HepG2 (cell line): ENCODE measurements around the gene CAPS. TPM values are rescaled to one million over a fixed set of nuclear protein-coding genes. Genes with fewer than 3 reads are reported as not detected.
A peak's percentile ranks its signal among the peaks of the same experiment; 100 is the strongest.

Experiments used
- AFF4 ChIP-seq: sonication (generic); formaldehyde crosslinking; IDR thresholded peaks from 2 replicates; pipeline ENCODE4 v1.4.0; 2020; ENCODE audit warnings: missing genetic modification reagents
- ARNTL ChIP-seq: sonication (generic); formaldehyde crosslinking; IDR thresholded peaks from 2 replicates; pipeline ENCODE4 v1.4.0; 2020; ENCODE audit warnings: mild to moderate bottlenecking, missing genetic modification reagents
- CHD4 ChIP-seq: fragments of 200-600 bp; sonication (generic); IDR thresholded peaks from 2 replicates; pipeline ENCODE4 v1.7.0; 2017; ENCODE audit warnings: mild to moderate bottlenecking, low read length, borderline replicate concordance
- HDAC2 ChIP-seq: sonication (generic); formaldehyde crosslinking; IDR thresholded peaks from 2 replicates; pipeline ENCODE4 v1.4.0; 2020; ENCODE audit warnings: missing genetic modification reagents
- ISL2 ChIP-seq: sonication (generic); formaldehyde crosslinking; IDR thresholded peaks from 2 replicates; pipeline ENCODE4 v1.5.0; 2020; ENCODE audit warnings: missing genetic modification reagents
- NFE2L2 ChIP-seq: fragments of 150-350 bp; IDR thresholded peaks from 2 replicates; pipeline ENCODE4 v1.6.1; 2014; ENCODE audit warnings: low read length
- NPAS2 ChIP-seq: sonication (generic); formaldehyde crosslinking; IDR thresholded peaks from 2 replicates; pipeline ENCODE4 v1.8.0; 2022; ENCODE audit warnings: mild to moderate bottlenecking, missing genetic modification reagents, borderline replicate concordance
- REPIN1 ChIP-seq: sonication (generic); formaldehyde crosslinking; IDR thresholded peaks from 2 replicates; pipeline ENCODE4 v1.8.0; 2022; ENCODE audit warnings: missing genetic modification reagents, low read depth, mild to moderate bottlenecking, borderline replicate concordance
- SAFB2 ChIP-seq: sonication (generic); formaldehyde crosslinking; IDR thresholded peaks from 2 replicates; pipeline ENCODE4 v1.5.1; 2020; ENCODE audit warnings: missing genetic modification reagents, low read depth, mild to moderate bottlenecking, borderline replicate concordance
- ZBTB40 ChIP-seq, 2 experiments: fragments of 450-650 bp in 1 of 2; sonication (generic) in 1 of 2; formaldehyde crosslinking in 1 of 2; IDR thresholded peaks; 2 replicates each; pipeline versions ENCODE4 v1.6.1 to v1.8.0; 2016 to 2022; ENCODE audit warnings: antibody characterized with exemption in 1 of 2, mild to moderate bottlenecking in 1 of 2, missing genetic modification reagents in 1 of 2
- ZNF563 ChIP-seq: sonication (generic); formaldehyde crosslinking; IDR thresholded peaks from 2 replicates; pipeline ENCODE4 v1.8.0; 2022; ENCODE audit warnings: mild to moderate bottlenecking, moderate library complexity, missing genetic modification reagents
- polyA plus RNA-seq, 8 experiments: library from polyadenylated mRNA; depleted of rRNA in 3 of 8; stranded (reverse) in 7 of 8; unstranded in 1 of 8; fragments of >200 nt; fragmentation: Illumina TruSeq in 4 of 8; extraction: Trizol in 4 of 8; gene quantifications; 2 replicates each; pipeline versions ENCODE4 v1.2.1 to v1.2.3, GENCODE V29; 2011 to 2016; ENCODE audit warnings: low read depth in 4 of 8, missing spikeins in 1 of 8, mixed read lengths in 1 of 8; ENCODE audit not compliant: insufficient read depth in 1 of 8
- total RNA-seq, 5 experiments: library from RNA; depleted of rRNA; stranded (reverse); fragments of >200 nt; fragmentation: Illumina TruSeq; extraction: Trizol; gene quantifications; 2 replicates each; pipeline ENCODE4 v1.2.3, GENCODE V29; 2016; ENCODE audit warnings: low read depth in 1 of 5
- TF ChIP-seq, protein P1 (sequence below): sonication (generic); formaldehyde crosslinking; IDR thresholded peaks from 2 replicates; pipeline ENCODE4 v1.4.0; 2020; ENCODE audit warnings: missing genetic modification reagents

The CAPS gene
- total and polyA plus RNA-seq, 2 of the 13 experiments (the other 11 are each of a cell fraction or from before 2014, with no cell fraction given): 3.1 TPM

GRCh38 chr19:5903624-5904351 lies 10.3 kb upstream of the CAPS start, which contains the start of gene NDUFA11 (continued):
- TF ChIP-seq, protein P1, sequence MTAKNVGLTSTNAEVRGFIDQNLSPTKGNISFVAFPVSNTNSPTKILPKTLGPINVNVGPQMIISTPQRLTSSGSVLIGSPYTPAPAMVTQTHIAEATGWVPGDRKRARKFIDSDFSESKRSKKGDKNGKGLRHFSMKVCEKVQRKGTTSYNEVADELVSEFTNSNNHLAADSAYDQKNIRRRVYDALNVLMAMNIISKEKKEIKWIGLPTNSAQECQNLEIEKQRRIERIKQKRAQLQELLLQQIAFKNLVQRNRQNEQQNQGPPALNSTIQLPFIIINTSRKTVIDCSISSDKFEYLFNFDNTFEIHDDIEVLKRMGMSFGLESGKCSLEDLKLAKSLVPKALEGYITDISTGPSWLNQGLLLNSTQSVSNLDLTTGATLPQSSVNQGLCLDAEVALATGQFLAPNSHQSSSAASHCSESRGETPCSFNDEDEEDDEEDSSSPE (CRISPR knock-in tag): peak; percentile 86
- no peak; the same call in 1 of the 2 replicates for TF ChIP-seq SAFB2 (CRISPR knock-in tag)
- TF ChIP-seq NPAS2 (CRISPR knock-in tag): no peak
- peak; percentile 89; the same call in 1 of the 2 replicates for TF ChIP-seq ARNTL (CRISPR knock-in tag)
- peak; percentile 100 for TF ChIP-seq ZBTB40 (IDR thresholded peaks at IDR 0.05)
- TF ChIP-seq ZBTB40 (CRISPR knock-in tag; IDR thresholded peaks at IDR 0.05): peak; percentile 100
- TF ChIP-seq ZNF563 (CRISPR knock-in tag): peak; percentile 70; the same call in 1 of the 2 replicates
- TF ChIP-seq NFE2L2: no peak
- TF ChIP-seq AFF4 (CRISPR knock-in tag): no peak
- TF ChIP-seq CHD4: no peak
- peak; percentile 85; the same call in 1 of the 2 replicates for TF ChIP-seq REPIN1 (CRISPR knock-in tag)
- TF ChIP-seq HDAC2 (CRISPR knock-in tag): peak; percentile 75
- peak; percentile 41; the same call in 1 of the 2 replicates for TF ChIP-seq ISL2 (CRISPR knock-in tag)
